MV-4-11 (cell line): Measurements from ENCODE around the gene STYXL1.
"Not testable (repeated sequence)": the region's sequence is repeated elsewhere in the genome, so short reads cannot be mapped to it uniquely, and the experiment has no call there.

Experiments used
- DNase-seq: peaks from one replicate; lab custom pipeline; 2025; lab: John Stamatoyannopoulos, UW

The STYXL1 gene, protein sequence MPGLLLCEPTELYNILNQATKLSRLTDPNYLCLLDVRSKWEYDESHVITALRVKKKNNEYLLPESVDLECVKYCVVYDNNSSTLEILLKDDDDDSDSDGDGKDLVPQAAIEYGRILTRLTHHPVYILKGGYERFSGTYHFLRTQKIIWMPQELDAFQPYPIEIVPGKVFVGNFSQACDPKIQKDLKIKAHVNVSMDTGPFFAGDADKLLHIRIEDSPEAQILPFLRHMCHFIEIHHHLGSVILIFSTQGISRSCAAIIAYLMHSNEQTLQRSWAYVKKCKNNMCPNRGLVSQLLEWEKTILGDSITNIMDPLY

DNA sequence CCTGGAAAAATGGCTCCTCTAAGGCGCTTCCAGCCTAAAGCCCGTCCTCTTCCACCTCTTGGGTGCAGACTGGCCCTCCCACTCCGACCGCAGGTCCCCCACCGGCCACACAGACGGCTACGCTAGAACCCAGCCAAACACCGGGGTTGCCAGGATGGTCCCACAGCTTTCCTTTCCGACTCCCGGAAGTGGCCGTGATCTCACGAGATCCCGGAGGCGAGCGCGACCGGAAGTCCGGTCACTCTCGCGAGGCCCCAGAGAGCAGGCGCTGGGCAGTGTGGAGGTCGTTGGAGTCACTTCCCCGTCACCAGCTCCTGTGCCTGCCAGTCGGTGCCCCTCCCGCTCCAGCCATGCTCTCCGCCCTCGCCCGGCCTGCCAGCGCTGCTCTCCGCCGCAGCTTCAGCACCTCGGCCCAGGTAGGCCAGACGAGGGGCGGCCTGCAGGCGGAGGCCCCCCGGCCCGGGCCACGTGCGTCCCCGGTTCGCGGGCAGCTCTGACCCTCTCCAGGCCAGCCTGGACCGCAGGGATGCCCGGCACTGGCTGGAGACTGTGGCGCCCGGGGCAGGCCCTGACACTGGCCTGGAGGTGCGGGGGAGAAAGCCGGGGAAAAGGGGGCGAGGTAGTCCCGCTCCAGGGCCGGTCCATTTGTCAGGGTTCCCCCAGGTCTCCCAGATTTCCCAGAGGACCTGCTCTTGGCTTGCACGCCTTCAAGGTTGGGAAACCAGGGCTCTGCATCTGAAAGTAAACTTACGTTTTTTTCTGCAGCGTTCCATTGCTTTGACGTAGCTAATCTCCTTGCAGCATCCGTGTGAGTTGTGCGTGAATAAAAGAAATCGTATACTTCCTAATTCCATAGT, at the start of gene STYXL1, which contains the start of gene MDH2:
Gene STYXL1, minus strand, starts transcription at position 190 of the 857 bp plus-strand sequence. CDS start 17,477 bp downstream, outside the sequence.
Gene MDH2, plus strand, starts transcription at position 296 of the 857 bp plus-strand sequence. Its CDS starts 55 bp downstream, at position 351.
- peak; percentile 94 for DNase-seq

DNA sequence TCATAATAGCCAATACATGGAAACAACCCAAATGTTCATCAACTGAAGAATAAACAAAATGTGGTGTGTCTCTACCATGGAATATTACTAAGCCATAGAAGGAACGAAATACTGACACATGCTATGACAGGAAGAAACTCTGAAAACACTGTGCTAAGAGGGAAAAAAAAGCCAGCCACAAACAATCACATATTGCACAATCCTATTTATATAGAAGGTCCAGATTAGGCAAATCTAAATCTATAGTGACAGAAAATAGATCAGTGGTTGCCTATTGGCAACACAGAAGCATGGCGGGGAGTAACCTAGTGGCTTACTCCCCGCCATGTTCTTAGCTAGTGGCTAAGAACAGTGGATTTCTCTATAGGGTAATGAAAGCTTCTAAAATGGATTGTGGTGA, 48.1 kb upstream of the STYXL1 start:
- peak; percentile 12 for DNase-seq

DNA sequence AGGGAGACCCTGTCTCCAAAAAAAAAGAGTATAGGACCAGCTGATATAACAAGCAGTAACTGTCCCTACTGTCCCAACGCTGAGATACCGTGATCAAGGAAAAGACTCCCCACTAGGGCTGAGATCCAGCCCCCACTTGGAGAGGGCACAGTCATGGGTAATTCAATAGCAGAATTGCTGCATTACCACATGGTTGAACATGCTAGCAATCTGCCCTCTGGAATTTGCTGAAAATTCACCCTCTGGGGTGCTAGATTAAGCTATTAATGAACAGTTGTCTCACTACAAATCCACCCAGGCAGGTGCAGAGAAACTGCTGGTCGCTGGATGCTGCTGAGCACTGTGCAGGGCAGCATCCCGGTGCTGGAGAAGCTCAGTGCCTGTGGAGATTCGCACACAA, 46.5 kb upstream of the STYXL1 start:
- DNase-seq: not testable (repeated sequence)

DNA sequence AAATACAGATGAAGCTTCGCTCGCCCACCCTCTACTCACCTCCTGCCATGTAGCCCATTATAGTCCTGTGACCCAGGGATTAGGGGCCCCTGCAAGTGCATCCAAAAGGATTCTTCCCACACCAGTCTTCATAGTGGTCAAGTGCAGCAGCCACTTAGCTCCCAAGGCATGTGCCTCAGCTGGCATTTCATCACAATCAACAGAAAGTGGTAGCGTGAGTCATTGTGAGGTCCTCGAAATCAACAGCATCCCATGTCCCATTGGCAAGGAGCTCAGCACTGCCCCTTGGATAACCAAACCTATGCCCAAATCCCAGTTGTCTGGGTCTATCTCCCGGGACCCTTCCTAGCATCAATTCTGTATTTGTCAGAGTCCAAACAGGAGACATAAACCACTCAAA, 45.7 kb upstream of the STYXL1 start:
- not testable (repeated sequence) for DNase-seq

DNA sequence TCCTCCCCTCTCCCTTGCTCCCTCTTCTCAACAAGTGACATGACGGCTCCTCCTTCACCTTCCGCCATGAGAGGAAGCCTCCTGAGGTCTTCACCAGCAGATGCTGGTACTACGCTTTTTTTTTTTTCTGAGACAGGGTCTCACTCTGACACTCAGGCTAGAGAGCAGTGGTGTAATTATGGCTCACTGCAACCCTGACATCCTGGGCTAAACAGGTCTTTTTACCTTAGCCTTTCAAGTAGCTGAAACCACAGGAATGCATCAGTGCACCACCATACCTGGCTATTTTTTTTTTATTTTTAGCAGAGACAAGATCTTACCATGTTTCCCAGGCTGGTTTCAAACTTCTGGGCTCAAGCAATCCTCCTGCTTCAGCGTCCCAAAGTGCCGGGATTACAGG, 43.7 kb upstream of the STYXL1 start:
- DNase-seq: no peak

DNA sequence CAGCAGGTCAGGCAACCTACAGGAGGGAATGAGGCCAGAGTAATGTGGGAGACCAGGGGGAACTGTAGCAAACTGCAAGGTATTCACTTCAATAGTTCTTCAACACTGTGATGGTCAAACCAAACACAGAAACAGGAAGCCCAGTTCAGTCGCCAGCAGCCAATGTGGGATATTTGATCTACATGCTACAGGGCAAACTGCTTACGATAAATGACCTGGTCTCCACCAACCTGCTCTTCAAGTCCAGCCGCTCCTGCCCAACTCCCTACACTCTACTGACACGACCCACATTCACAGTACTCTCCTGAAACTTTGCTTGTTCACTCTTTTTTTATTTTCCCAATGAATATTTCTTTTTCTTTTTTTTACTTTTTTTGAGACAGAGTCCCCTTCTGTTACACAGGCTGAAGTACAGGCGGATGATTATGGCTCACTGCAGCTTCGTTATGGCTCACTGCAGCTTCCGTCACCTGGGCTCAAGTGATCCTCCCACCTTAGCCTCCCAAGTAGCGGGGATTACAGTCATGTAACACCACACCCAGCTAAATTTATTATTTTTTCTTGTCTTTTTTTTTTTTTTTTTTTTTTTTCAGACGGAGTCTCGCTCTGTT, 42.2 kb upstream of the STYXL1 start:
- no peak for DNase-seq

DNA sequence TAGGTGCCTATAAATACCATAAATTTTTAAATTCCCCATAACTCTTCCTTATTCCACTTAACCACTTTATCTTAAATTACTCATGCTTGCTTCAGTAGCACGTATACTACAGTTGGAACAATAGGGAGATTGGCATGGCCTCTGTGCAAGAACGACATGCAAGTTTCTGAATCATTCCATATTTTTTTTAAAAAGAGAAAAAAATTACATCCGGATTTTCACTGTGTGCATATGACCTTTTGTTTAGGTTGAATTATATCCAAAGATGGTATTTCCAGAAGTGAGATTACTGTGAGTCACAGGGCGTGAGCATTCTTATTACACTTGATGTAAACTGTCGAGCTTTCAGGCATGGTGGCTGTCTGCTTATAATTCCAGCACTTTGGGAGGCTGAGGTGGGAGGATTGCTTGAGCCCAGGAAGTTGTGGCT, 39.6 kb upstream of the STYXL1 start:
- peak; percentile 84 for DNase-seq

DNA sequence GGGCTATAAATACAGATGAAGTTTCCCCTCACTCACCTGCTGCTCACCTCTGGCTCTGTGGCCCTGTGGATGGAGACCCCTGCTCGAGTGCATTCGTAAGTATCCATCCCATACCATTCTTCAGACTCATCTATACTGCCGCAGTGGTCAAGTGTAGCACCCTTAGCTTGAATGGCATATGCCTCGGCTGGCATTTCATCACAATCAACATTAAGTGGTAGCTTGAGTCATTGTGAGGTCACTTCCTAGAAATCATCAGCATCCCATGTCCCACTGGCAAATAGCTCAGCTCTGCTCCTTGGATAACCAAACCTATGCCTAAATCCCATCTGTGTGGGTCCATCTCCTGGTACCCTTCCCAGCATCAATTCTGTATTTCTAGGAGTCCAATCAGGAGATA, 38.3 kb upstream of the STYXL1 start:
- no peak for DNase-seq

DNA sequence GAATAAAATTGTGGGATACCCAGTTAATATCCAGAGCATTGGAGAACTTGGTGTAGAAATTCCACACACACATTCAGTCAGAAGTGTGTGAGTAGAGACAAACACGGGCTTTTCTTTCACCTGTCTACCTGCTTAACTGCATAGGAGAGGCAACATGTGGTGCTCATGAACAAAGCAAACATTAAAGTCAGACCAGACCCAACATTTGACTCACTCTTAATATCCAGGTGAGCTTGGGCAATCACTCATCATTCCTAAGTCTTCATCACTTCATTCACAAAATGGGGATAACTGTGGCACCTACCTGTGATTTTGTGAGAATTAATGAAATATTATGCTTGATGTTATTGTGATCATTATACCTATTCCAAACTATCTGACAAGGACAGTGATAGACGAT, 36.3 kb upstream of the STYXL1 start:
- not testable (repeated sequence) for DNase-seq

DNA sequence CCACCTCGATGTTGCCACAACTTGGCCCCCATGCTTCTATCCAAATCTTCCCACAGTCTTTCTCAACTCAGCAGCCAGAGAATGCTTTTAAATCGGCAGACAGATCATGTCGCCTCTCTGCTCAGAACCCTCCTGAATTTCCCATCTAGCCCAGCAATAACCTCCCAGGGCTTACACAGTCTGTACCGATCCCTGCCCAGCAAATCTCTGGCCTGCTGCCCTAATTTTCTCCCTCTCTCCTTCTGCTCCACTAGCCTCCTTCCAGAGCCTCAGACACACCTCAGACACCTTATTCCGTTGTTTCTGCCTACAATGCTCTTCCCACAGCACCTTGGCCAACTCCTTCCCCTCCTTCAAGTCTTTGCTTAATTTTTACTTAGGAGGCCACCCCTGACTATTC, 32.4 kb upstream of the STYXL1 start:
- DNase-seq: no peak

DNA sequence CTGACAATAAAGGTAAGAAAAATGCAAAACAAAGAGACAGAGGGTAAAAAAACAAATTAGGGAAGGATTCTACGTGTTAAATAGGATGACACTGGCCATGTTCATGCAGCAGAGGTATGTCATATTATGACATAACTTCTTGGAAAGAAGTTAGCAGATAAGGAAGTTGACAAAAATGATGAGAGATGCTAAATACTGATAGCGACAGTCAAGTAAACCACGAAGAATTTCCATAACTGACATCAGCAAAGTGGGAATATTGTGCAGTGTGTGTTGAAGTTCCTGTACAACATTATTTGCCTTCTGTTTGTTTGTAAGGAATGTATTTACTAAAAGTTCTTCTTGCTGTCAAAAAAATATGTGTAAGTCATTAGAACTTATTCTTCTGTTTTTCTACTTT, 29.6 kb upstream of the STYXL1 start:
- DNase-seq: peak; percentile 23

DNA sequence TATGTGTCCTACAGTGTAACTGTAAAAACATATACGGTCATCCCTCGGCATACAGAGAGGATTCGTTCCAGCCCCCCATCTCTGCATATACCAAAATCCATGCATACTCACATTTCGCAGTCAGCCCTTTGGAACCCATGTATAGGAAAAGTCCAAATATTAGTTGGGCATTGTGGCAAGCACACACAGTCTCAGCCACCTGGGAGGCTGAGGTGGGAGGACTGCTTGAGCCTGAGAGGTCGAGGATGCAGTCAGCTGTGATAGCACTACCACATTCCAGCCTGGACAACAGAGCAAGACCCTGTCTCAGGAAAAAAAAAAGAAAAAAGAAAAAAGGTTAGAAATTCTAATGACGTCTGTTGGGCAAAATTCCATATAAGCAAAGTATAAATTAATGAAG, 29.2 kb upstream of the STYXL1 start:
- no peak for DNase-seq

DNA sequence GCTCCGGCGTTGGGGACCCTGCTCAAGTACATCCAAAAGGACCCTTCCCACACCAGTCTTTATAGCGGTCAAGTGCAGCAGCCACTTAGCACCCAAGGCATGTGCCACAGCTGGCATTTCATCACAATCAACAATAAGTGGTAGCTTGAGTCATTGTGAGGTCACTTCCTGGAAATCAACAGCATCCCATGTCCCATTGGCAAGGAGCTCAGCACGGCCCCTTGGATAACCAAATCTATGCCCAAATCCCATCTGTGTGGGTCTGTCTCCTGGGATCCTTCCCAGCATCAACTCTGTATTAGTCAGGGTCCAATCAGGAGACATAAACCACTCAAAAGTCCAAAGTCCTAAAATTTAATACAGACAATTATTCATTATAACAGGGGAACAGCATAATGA, 27.2 kb upstream of the STYXL1 start:
- DNase-seq: no peak

DNA sequence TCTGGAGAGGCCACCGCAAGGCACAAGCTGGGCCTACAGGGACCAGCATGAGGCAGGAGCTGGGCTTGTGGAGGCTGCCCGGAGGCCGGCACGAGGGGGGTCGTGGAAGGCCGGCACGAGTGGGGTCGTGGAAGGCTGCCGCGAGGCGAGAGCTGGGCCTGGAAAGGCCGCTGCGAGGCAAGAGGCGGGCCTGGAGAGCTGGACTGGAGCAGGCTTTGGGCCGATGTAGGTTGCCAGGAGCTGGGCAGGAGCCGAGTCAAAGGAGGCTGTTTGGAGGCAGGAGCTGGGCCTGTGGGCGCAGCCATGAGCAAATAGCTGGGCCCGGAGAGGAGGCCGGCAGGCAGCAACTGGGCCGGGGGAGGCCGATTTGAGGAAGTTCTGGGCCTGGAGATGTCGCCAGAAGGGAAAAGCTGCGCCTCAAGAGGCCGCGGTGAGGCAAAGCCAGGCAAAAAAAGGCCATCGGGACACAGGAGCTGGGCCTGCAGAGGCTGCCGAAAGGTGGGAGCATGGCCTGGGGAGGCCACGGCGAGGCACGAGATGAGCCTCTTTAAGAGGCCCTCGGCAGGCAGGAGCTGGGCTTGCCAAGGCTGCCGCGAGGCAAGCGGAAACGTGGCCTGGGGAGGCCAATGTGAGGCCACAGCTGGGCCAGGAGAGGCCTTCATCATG, 26.6 kb upstream of the STYXL1 start:
- DNase-seq: no peak

DNA sequence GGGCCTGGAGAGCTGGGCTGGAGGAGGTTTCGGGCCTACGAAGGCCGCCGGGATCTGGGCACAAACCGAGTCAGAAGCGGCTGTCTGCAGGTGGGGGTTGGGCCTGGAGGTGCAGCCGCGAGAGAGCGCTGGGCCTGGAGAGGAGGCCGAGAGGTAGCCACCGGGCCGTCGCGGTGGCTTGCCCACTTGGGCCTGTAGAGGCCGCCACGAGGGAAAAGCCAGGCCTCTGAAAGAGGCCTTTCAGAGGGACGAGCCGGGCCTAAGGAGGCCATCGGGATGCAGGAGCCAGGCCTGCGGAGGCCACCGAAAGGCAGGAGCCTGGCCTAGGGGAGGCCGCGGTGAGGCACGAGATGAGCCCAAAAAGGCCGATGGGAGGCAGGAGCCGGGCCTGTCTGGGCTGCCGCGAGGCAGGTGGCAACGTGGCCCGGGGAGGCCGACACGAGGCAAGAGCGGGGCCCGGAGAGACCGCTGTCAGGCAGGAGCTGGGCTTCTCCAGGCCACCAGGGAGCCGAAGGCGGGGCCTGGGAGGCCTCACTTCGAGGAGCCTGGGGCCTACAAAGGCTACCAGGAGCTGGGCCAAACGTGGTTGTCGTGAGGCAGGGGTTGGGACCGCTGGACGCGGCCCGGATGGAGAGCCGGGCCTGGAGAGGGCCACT, 25.7 kb upstream of the STYXL1 start:
- DNase-seq: no peak

DNA sequence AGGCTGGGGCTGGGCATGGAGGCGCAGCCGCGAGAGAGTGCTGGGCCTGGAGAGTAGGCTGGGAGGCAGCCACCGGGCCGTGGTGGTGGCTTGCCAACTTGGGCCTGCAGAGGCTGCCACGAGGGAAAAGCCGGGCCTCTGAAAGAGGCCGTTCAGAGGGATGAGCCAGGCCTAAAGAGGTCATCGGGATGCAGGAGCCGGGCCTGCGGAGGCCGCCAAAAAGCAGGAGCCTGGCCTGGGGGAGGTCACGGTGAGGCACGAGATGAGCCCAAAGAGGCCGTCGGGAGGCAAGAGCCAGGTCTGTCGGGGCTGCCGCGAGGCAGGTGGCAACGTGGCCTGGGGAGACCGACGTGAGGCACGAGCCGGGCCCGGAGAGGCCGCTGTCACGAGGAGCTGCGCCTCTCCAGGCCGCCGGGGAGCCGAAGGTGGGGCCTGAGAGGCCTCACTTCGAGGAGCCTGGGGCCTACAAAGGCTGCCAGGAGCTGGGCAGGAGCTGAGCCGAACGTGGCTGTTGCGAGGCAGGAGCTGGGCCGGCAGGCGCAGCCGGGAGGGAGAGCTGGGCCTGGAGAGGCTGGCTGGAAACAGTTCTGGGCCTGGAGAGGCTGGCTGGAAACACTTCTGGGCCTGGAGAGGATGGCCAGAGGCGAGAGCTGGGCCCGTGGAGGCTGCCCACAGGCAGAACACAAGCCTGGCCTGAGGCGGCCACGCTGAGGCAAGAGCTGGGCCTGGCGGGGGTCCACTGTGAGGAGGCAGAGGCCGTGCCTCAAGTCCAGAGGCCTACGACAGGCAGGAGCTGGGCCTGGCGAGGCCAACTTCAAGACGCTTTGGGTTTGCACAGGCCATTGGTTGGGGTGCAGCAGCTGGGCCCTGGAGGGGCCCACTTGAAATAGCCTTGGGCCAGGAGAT, 24.7 kb upstream of the STYXL1 start:
- no peak for DNase-seq

DNA sequence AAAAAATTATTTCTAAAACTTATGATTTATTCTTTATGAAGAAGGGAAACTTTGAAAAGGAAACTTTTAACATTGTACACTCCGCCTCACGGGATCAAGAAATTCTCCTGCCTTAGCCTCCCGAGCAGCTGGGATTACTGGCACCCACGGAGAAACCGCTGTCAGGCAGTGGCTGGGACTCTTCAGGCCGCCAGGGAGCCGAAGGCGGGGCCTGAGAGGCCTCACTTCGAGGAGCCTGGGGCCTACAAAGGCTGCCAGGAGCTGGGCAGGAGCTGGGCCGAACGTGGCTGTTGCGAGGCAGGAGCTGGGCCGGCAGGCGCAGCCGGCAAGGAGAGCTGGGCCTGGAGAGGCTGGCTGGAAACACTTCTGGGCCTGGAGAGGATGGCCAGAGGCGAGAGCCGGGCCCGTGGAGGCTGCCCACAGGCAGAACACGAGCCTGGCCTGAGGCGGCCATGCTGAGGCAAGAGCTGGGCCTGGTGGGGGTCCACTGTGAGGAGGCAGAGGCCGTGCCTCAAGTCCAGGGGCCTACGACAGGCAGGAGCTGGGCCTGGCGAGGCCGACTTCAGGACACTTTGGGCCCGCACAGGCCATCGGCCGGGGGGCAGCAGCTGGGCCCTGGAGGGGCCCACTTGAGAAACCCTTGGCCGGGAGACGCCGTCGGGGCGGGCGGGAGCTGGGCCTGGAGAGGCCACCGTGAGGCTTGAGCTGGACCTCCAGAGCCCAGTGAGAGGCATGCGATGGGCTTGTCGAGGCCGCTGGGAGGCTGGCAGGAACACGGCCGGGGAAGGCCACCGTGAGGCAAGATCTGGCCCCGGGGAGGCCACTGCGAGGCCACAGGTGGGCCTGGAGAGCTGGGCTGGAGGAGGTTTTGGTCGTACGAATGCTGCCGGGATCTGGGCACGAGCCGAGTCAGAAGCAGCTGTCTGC, 23.8 kb upstream of the STYXL1 start:
- no peak for DNase-seq

DNA sequence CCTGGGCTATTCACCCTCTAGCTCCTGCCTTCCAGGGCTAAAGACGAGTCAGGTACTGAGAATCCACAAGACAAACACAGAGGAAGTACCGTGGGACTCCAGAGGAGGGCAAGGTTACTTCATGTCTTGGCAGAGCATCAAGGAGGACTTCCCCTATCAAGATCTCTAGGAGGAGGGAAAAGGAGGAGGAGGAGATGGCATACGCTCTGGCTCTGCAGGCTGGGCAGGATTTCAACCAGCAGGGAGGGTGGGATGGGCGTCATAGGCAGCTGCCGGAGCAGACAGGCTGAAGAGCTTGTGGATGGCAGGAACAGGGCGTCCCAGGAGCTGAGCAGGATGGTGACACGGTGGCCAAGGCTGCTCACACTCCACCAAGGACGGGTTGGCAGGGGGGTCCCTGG, 21.4 kb upstream of the STYXL1 start:
- DNase-seq: peak; percentile 74

DNA sequence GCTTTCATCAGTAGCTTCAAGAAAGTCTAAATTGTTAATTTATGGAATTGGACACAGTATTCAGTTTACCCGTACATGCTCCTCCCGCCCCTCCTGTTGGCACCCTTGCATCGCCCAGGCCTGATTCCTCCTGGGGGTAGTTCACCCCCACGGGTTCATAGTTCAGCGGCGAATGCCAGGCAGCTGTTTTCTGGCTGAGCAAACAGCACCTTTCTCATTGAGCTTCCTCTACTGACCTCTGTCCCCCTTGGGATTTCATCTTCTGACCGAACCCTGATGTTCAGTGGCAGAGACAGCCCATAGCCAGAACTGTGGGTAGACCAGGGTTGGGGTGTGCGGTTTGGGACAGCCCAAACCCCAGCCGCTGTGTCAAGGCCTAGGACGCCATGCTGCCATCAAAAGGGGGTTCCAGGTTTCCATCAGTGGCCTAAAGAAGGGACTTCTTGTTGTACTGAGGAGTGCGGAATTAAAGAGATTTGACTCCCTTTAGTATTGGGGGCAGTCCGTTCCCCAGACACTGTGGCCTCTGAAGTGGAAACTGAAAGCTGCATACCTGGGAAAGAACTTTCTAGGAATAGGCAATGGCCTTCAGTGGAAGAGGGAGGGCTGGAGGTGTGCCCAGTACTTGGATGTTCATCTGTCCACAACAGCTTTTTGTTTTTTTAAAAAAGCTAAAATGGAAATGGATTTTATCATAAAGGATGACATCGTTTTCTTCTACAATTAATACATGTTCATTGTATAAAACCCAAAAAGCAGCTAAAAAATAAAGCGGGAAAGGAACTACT, 19.1 kb upstream of the STYXL1 start:
- no peak for DNase-seq
